Measurements from ENCODE around the gene GIPC1. TPM values are rescaled to one million over a fixed set of nuclear protein-coding genes. Genes with fewer than 3 reads are reported as not detected.

The GIPC1 gene
- polyA plus RNA-seq, 2 donors = 269 to 368 TPM

DNA sequence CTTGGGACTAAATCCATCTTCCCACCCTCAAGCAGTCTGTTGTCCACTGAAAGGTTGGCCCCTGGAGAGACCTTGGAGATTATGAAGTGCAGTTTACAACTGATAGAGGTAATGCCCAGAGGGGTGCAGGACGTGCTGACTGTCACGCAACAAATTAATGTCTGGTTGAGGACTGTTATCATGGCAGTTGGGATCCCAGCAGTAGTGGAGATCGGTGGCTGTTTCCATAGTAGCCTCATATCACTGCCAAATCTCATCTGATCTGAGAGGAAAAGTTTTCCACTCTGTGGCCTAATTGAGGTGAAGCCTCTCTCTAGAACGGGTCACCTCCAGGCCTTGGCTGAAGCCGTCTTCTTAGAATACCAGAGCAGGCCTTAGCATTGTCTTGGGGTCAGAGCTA is 37.5 kb upstream of the GIPC1 start:
- Histone ChIP-seq H3K27ac (ENCODE audit: low read depth in 2 of 2, low read length in 1 of 2) (no peak overlapping the region), H3K4me3 (ENCODE audit: low read depth in 1 of 2, low read length in 2 of 2) (no peak overlapping the region)

GRCh38 chr19:14530506-14530905 is 34.6 kb upstream of the GIPC1 start:
- Histone ChIP-seq H3K9me3 (ENCODE audit: control insufficient read depth in 2 of 2, insufficient read depth in 1 of 2, low read depth in 1 of 2, low read length in 1 of 2) (no peaks in the 10 kb centered on the region), H3K4me3 (ENCODE audit: low read depth in 1 of 2, low read length in 2 of 2) (peak overlapping the region in 1 of 2 donors; percentile 96), H3K36me3 (ENCODE audit: control insufficient read depth in 2 of 2, insufficient read depth in 2 of 2, low read length in 1 of 2) (peaks cover 0 to 6% of the 10 kb centered on the region in 2 donors), H3K27me3 (ENCODE audit: control insufficient read depth in 1 of 2, insufficient read depth in 2 of 2, low read length in 2 of 2) (no peaks in the 10 kb centered on the region), H3K4me1 (ENCODE audit: control insufficient read depth in 2 of 2, insufficient read depth in 2 of 2, low read length in 1 of 2) (peaks cover 0 to 4% of the 10 kb centered on the region in 2 donors), H3K27ac (ENCODE audit: low read depth in 2 of 2, low read length in 1 of 2) (no peak overlapping the region)
- 57 to 59% methylated on average over 3 of the region's 3 CpGs for WGBS, 2 donors

More for the DNA sequence above, 37.5 kb upstream of the GIPC1 start:
- Histone ChIP-seq H3K27me3 (ENCODE audit: control insufficient read depth in 1 of 2, insufficient read depth in 2 of 2, low read length in 2 of 2) (no peaks in the 10 kb centered on the region), H3K36me3 (ENCODE audit: control insufficient read depth in 2 of 2, insufficient read depth in 2 of 2, low read length in 1 of 2) (peaks cover 0 to 6% of the 10 kb centered on the region in 2 donors), H3K4me1 (ENCODE audit: control insufficient read depth in 2 of 2, insufficient read depth in 2 of 2, low read length in 1 of 2) (peaks cover 0 to 9% of the 10 kb centered on the region in 2 donors), H3K9me3 (ENCODE audit: control insufficient read depth in 2 of 2, insufficient read depth in 1 of 2, low read depth in 1 of 2, low read length in 1 of 2) (no peaks in the 10 kb centered on the region)
- 86% methylated on average over 5 of the region's 5 CpGs for WGBS, 2 donors

- Histone ChIP-seq H3K4me1 (ENCODE audit: control insufficient read depth in 2 of 2, insufficient read depth in 2 of 2, low read length in 1 of 2) (peaks cover 0 to 4% of the 10 kb centered on the region in 2 donors), H3K9me3 (ENCODE audit: control insufficient read depth in 2 of 2, insufficient read depth in 1 of 2, low read depth in 1 of 2, low read length in 1 of 2) (no peaks in the 10 kb centered on the region), H3K27ac (ENCODE audit: low read depth in 2 of 2, low read length in 1 of 2) (peak overlapping the region; percentile 90 to 95), H3K4me3 (ENCODE audit: low read depth in 1 of 2, low read length in 2 of 2) (peak overlapping the region; percentile 72 to 96), H3K36me3 (ENCODE audit: control insufficient read depth in 2 of 2, insufficient read depth in 2 of 2, low read length in 1 of 2) (peaks cover 0 to 6% of the 10 kb centered on the region in 2 donors), H3K27me3 (ENCODE audit: control insufficient read depth in 1 of 2, insufficient read depth in 2 of 2, low read length in 2 of 2) (no peaks in the 10 kb centered on the region)
- 0% methylated on average over 18 of the region's 18 CpGs for WGBS, 2 donors
Observed at GRCh38 chr19:14530005-14530348, 34.0 kb upstream of the GIPC1 start.

DNA sequence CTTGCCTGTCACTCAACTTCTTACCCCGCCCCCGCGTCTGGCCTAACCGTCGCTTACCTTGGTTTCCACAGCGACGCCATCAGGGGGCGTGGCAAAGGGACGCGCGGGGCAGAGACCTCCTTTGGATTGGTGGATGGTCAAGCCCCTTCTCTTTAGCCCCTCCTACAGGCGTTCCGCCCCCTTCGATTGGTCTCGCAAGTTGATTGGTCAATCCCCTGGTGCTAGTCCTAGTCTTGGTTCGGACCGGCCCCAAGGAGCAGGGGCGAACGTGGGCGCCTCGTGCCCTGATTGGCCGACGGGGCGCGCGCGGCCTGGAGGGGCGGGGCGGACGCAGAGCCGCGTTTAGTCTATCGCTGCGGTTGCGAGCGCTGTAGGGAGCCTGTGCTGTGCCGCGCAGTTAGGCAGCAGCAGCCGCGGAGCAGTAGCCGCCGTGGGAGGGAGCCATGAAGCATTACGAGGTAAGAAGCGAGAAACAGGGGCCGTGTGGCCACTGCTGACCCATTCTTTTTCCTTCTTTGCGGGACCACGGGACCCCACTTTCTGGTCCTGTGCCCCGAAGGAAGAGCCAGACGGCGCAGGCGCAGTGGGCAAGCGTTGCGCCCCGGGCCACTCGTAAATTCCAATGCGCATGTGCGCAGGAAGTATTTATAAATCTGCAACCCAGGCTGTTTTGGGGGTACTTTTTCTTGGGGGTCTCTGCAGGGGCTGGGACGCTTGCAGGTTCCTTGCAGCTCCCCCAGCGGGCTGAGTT is 33.5 kb upstream of the GIPC1 start, which contains the start of gene TECR:
TECR (plus strand) TSS at position 341 of the 751 bp plus-strand sequence; CDS start at position 444, 103 bp downstream.
- H3K4me1 ChIP-seq (ENCODE audit: control insufficient read depth in 2 of 2, insufficient read depth in 2 of 2, low read length in 1 of 2) = peaks cover 0 to 4% of the 10 kb centered on the region in 2 donors

DNA sequence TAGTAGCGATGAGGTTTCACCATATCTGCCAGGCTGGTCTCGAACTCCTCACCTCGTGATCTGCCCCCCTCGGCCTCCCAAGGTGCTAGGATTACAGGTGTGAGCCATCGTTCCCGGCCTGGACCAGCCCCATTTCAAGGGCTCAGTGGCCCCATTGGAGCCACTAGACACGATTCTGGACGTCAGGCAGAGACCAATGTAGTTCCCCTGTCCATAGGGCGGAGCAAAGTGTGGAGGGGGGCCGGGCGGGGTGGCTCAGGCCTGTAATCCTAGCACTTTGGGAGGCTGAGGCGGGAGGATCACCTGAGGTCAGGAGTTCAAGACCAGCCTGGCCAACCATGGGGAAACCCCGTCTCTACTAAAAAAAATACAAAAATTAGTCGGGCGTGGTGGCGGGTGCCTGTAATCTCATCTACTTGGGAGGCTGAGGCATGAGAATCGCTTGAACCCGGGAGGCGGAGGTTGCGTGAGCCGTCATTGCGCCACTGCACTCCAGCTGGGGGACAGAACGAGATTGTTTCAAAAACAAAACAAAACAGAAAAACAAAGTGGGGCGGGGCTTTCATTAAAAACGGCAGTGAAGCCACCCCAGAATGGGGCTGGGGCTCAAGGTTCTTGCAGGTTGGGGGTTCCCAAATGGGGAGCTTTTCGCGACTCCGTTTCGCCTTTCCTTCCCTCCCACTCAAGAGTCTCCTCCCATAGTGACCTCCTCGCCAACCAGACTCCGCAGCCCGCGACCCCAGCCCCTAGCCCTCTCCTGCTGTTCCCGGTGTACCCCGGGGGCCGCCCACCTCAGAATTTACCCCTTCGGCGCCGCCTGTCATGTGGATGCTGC is 32.7 kb upstream of the GIPC1 start:
- 29 to 31% methylated on average over 39 of the region's 39 CpGs for WGBS, 2 donors
- H3K9me3 ChIP-seq (ENCODE audit: control insufficient read depth in 2 of 2, insufficient read depth in 1 of 2, low read depth in 1 of 2, low read length in 1 of 2) = no peaks in the 10 kb centered on the region
- no peaks in the 10 kb centered on the region for H3K27me3 ChIP-seq (ENCODE audit: control insufficient read depth in 1 of 2, insufficient read depth in 2 of 2, low read length in 2 of 2)
- peaks cover 0 to 4% of the 10 kb centered on the region in 2 donors for H3K4me1 ChIP-seq (ENCODE audit: control insufficient read depth in 2 of 2, insufficient read depth in 2 of 2, low read length in 1 of 2)
- H3K36me3 ChIP-seq (ENCODE audit: control insufficient read depth in 2 of 2, insufficient read depth in 2 of 2, low read length in 1 of 2) = no peaks in the 10 kb centered on the region
- H3K27ac ChIP-seq (ENCODE audit: low read depth in 2 of 2, low read length in 1 of 2) = peak overlapping the region; percentile 95
- H3K4me3 ChIP-seq (ENCODE audit: low read depth in 1 of 2, low read length in 2 of 2) = peak overlapping the region; percentile 47 to 51

More for the DNA sequence above, 33.5 kb upstream of the GIPC1 start, which contains the start of gene TECR:
- Histone ChIP-seq H3K27ac (ENCODE audit: low read depth in 2 of 2, low read length in 1 of 2) (peak within 1 kb of the TSS; percentile 95), H3K4me3 (ENCODE audit: low read depth in 1 of 2, low read length in 2 of 2) (peak within 1 kb of the TSS; percentile 72 to 96), H3K36me3 (ENCODE audit: control insufficient read depth in 2 of 2, insufficient read depth in 2 of 2, low read length in 1 of 2) (peaks cover 0 to under 1% of the 10 kb centered on the region in 2 donors), H3K27me3 (ENCODE audit: control insufficient read depth in 1 of 2, insufficient read depth in 2 of 2, low read length in 2 of 2) (no peaks in the 10 kb centered on the region), H3K9me3 (ENCODE audit: control insufficient read depth in 2 of 2, insufficient read depth in 1 of 2, low read depth in 1 of 2, low read length in 1 of 2) (no peaks in the 10 kb centered on the region)
- WGBS, 2 donors = 0% methylated on average over 59 of the region's 59 CpGs

DNA sequence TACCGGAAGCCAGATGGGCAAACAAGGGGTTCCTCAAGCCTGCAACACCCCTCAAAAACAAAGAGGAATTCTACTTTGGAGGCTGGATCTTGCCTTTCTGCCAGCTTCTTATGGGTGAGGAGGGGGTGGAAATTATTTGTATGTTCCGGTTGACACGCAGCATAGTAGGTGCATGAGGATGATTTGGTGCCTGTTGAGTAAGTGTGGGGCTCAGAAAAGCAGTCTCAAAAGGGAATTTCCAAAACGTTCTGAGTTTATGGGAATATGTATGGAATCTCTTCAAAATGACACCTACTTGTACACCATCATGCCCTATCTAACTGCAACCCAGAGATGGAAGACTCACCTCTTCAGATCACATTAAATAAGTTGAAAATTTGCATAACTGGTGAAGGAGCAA is 30.5 kb upstream of the GIPC1 start:
- H3K27ac ChIP-seq (ENCODE audit: low read depth in 2 of 2, low read length in 1 of 2) = peak overlapping the region; percentile 95

GRCh38 chr19:14525729-14526128 is 29.8 kb upstream of the GIPC1 start:
- no peaks in the 10 kb centered on the region for H3K27me3 ChIP-seq (ENCODE audit: control insufficient read depth in 1 of 2, insufficient read depth in 2 of 2, low read length in 2 of 2)
- peak overlapping the region; percentile 95 for H3K27ac ChIP-seq (ENCODE audit: low read depth in 2 of 2, low read length in 1 of 2)
- no peaks in the 10 kb centered on the region for H3K9me3 ChIP-seq (ENCODE audit: control insufficient read depth in 2 of 2, insufficient read depth in 1 of 2, low read depth in 1 of 2, low read length in 1 of 2)
- no peaks in the 10 kb centered on the region for H3K36me3 ChIP-seq (ENCODE audit: control insufficient read depth in 2 of 2, insufficient read depth in 2 of 2, low read length in 1 of 2)
- peaks cover 0 to 4% of the 10 kb centered on the region in 2 donors for H3K4me1 ChIP-seq (ENCODE audit: control insufficient read depth in 2 of 2, insufficient read depth in 2 of 2, low read length in 1 of 2)
- 49 to 62% methylated on average over 6 of the region's 6 CpGs for WGBS, 2 donors
- no peak overlapping the region for H3K4me3 ChIP-seq (ENCODE audit: low read depth in 1 of 2, low read length in 2 of 2)

More for the DNA sequence above, 30.5 kb upstream of the GIPC1 start:
- Histone ChIP-seq H3K36me3 (ENCODE audit: control insufficient read depth in 2 of 2, insufficient read depth in 2 of 2, low read length in 1 of 2) (no peaks in the 10 kb centered on the region), H3K27me3 (ENCODE audit: control insufficient read depth in 1 of 2, insufficient read depth in 2 of 2, low read length in 2 of 2) (no peaks in the 10 kb centered on the region), H3K4me3 (ENCODE audit: low read depth in 1 of 2, low read length in 2 of 2) (no peak overlapping the region), H3K9me3 (ENCODE audit: control insufficient read depth in 2 of 2, insufficient read depth in 1 of 2, low read depth in 1 of 2, low read length in 1 of 2) (no peaks in the 10 kb centered on the region), H3K4me1 (ENCODE audit: control insufficient read depth in 2 of 2, insufficient read depth in 2 of 2, low read length in 1 of 2) (peaks cover 0 to 4% of the 10 kb centered on the region in 2 donors)
- 48 to 59% methylated on average over 4 of the region's 4 CpGs for WGBS, 2 donors

GRCh38 chr19:14520543-14520942 is 24.6 kb upstream of the GIPC1 start:
- Histone ChIP-seq H3K36me3 (ENCODE audit: control insufficient read depth in 2 of 2, insufficient read depth in 2 of 2, low read length in 1 of 2) (peaks cover 2 to 10% of the 10 kb centered on the region in 2 donors), H3K4me1 (ENCODE audit: control insufficient read depth in 2 of 2, insufficient read depth in 2 of 2, low read length in 1 of 2) (peaks cover 3% of the 10 kb centered on the region in 2 donors), H3K9me3 (ENCODE audit: control insufficient read depth in 2 of 2, insufficient read depth in 1 of 2, low read depth in 1 of 2, low read length in 1 of 2) (no peaks in the 10 kb centered on the region), H3K27ac (ENCODE audit: low read depth in 2 of 2, low read length in 1 of 2) (peak overlapping the region; percentile 96 to 98), H3K27me3 (ENCODE audit: control insufficient read depth in 1 of 2, insufficient read depth in 2 of 2, low read length in 2 of 2) (no peaks in the 10 kb centered on the region), H3K4me3 (ENCODE audit: low read depth in 1 of 2, low read length in 2 of 2) (no peak overlapping the region)
- 91 to 93% methylated on average over 4 of the region's 4 CpGs for WGBS, 2 donors

DNA sequence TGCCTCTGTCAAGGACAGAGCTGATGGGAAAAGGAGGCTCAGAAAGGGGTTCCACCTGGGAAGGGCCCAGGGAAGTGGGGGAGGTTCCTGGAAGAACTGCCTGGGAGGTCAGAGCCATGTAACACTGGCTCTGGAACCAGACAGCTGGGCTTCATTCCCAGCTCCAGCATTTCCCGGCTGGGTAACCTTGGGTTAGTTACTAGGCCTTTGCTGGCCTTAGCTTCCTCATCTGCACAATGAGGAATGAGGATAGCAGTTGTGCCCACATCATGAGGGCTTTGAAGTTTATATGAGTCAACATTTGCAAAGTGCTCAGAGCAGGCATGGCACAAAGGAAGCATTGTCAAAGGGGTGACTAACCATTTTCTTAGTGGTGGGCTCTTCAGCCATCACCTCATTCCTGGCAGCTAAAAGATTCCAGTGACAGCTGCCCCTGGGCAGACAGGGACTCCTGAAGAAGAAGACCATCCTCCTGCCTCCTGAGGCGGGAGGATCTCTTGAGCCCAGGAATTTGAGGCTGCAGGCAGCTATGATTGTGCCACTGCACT is 24.0 kb upstream of the GIPC1 start:
- no peak overlapping the region for H3K4me3 ChIP-seq (ENCODE audit: low read depth in 1 of 2, low read length in 2 of 2)
- WGBS, 2 donors = 44 to 46% methylated on average over 2 of the region's 2 CpGs
- no peaks in the 10 kb centered on the region for H3K27me3 ChIP-seq (ENCODE audit: control insufficient read depth in 1 of 2, insufficient read depth in 2 of 2, low read length in 2 of 2)
- peaks cover 2 to 14% of the 10 kb centered on the region in 2 donors for H3K36me3 ChIP-seq (ENCODE audit: control insufficient read depth in 2 of 2, insufficient read depth in 2 of 2, low read length in 1 of 2)
- H3K9me3 ChIP-seq (ENCODE audit: control insufficient read depth in 2 of 2, insufficient read depth in 1 of 2, low read depth in 1 of 2, low read length in 1 of 2) = no peaks in the 10 kb centered on the region
- peak overlapping the region; percentile 96 to 98 for H3K27ac ChIP-seq (ENCODE audit: low read depth in 2 of 2, low read length in 1 of 2)
- H3K4me1 ChIP-seq (ENCODE audit: control insufficient read depth in 2 of 2, insufficient read depth in 2 of 2, low read length in 1 of 2) = peaks cover 3% of the 10 kb centered on the region in 2 donors

All from esophagus (tissue), 2 donors.